Measurements from ENCODE around the gene POFUT2.

POFUT2 gene

GRCh38 chr21:45287438-45288391 lies at the start of gene POFUT2:
POFUT2 (minus strand) TSS chr21:45287895; CDS start chr21:45287871, 24 bp downstream.
- peak; percentile 100 for DNase-seq (ENCODE audit: low spot score)

GRCh38 chr21:45336870-45337269 lies 49.2 kb upstream of the POFUT2 start:
- no peak for DNase-seq (ENCODE audit: low spot score)

GRCh38 chr21:45336535-45336810 lies 48.8 kb upstream of the POFUT2 start:
- no peak for DNase-seq (ENCODE audit: low spot score)

GRCh38 chr21:45335761-45336534 lies 48.3 kb upstream of the POFUT2 start:
- no peak for DNase-seq (ENCODE audit: low spot score)

- no peak for DNase-seq (ENCODE audit: low spot score)
Measured at GRCh38 chr21:45335151-45335760, 47.6 kb upstream of the POFUT2 start.

- no peak for DNase-seq (ENCODE audit: low spot score)
Measured at GRCh38 chr21:45334591-45335081, 46.9 kb upstream of the POFUT2 start.

- no peak for DNase-seq (ENCODE audit: low spot score)
Measured at GRCh38 chr21:45334134-45334533, 46.4 kb upstream of the POFUT2 start.

GRCh38 chr21:45333583-45334121 lies 46.0 kb upstream of the POFUT2 start:
- DNase-seq (ENCODE audit: low spot score) = no peak

- DNase-seq (ENCODE audit: low spot score) = no peak
Measured at GRCh38 chr21:45332981-45333582, 45.4 kb upstream of the POFUT2 start.

- DNase-seq (ENCODE audit: low spot score) = no peak
Measured at GRCh38 chr21:45332415-45332814, 44.7 kb upstream of the POFUT2 start.

- no peak for DNase-seq (ENCODE audit: low spot score)
Measured at GRCh38 chr21:45331531-45332147, 43.9 kb upstream of the POFUT2 start.

GRCh38 chr21:45330851-45331261 lies 43.2 kb upstream of the POFUT2 start:
- no peak for DNase-seq (ENCODE audit: low spot score)

- DNase-seq (ENCODE audit: low spot score) = peak; percentile 81
Measured at GRCh38 chr21:45330075-45330781, 42.5 kb upstream of the POFUT2 start.

GRCh38 chr21:45329261-45330074 lies 41.8 kb upstream of the POFUT2 start:
- no peak for DNase-seq (ENCODE audit: low spot score)

GRCh38 chr21:45328198-45329091 lies 40.8 kb upstream of the POFUT2 start:
- DNase-seq (ENCODE audit: low spot score) = no peak

- no peak for DNase-seq (ENCODE audit: low spot score)
Measured at GRCh38 chr21:45327441-45328197, 39.9 kb upstream of the POFUT2 start.

- DNase-seq (ENCODE audit: low spot score) = no peak
Measured at GRCh38 chr21:45326891-45327440, 39.3 kb upstream of the POFUT2 start.

All from AG08395 (cell line).